ENCODE results near the gene WDR47. TPM values are rescaled to one million over a fixed set of nuclear protein-coding genes. Genes with fewer than 3 reads are reported as not detected.

Gene WDR47
- total and polyA plus RNA-seq, 2 of the 8 experiments (the other 6 are each of a cell fraction or from before 2014, with no cell fraction given): 1.9 to 6.7 TPM

DNA sequence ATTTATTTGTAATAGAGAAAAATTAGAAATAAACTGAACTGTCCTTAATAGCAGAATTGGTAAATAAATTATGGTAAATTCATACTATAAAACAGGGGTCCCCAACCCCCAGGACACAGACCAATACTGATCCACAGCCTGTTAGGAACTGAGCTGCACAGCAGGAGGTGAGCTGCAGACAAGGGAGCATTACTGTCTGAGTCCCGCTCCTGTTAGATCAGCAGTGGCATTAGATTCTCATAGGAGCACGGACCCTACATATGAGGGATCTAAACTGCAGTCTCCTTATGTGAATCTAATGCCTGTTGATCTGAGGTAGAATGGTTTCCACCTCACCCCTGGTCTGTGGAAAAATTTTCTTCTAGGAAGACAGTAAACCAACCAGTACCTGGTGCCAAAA, 7.5 kb downstream of the WDR47 start:
- H3K56ac ChIP-seq (replicated peaks; ENCODE audit: insufficient read length, low read depth, low read length): no peak overlapping the region

More for the DNA sequence above, 7.5 kb downstream of the WDR47 start:
- Histone ChIP-seq H3K18ac (ENCODE audit: extremely low read depth, low read length) (no peak overlapping the region), H2AK5ac (ENCODE audit: low read depth, low read length) (no peak overlapping the region), H3K36me3 (ENCODE audit: control insufficient read depth in 2 of 4, insufficient read depth in 4 of 4, low read length in 3 of 4) (no peaks in the 10 kb centered on the region), H3K9me3 (ENCODE audit: insufficient read depth in 2 of 2, low read depth in 1 of 2, low read length in 1 of 2) (no peaks in the 10 kb centered on the region), H3K4me2 (ENCODE audit: insufficient read depth in 1 of 2, low read depth in 2 of 2, low read length in 2 of 2) (no peak overlapping the region), H2BK12ac (ENCODE audit: low read depth, low read length) (no peak overlapping the region), H2AFZ (ENCODE audit: low read length) (no peak overlapping the region), H4K5ac (ENCODE audit: insufficient read length, low read depth, low read length) (no peak overlapping the region), H3K4ac (replicated peaks; ENCODE audit: insufficient read length, low read depth, low read length) (no peak overlapping the region), H3K9ac (replicated peaks in 1 of 4; ENCODE audit: extremely low read depth in 1 of 4, low read depth in 3 of 4, low read length in 3 of 4) (no peak overlapping the region), H3K27me3 (replicated peaks in 1 of 4; ENCODE audit: control insufficient read depth in 3 of 4, extremely low read depth in 1 of 4, insufficient read depth in 3 of 4, low read length in 3 of 4) (no peaks in the 10 kb centered on the region), H2BK120ac (replicated peaks; ENCODE audit: low read depth, low read length) (no peak overlapping the region), H3K79me1 (ENCODE audit: low read depth, low read length) (no peaks in the 10 kb centered on the region), H3K14ac (ENCODE audit: insufficient read length) (no peak overlapping the region), H3K27ac (ENCODE audit: low read depth, low read length) (no peak overlapping the region), H2BK15ac (ENCODE audit: low read length) (no peak overlapping the region), H4K91ac (replicated peaks; ENCODE audit: insufficient read length, low read length) (no peak overlapping the region), H3K23ac (ENCODE audit: insufficient read length) (no peak overlapping the region), H4K20me1 (replicated peaks in 1 of 2; ENCODE audit: control insufficient read depth in 1 of 2, insufficient read depth in 2 of 2, low read length in 2 of 2) (no peaks in the 10 kb centered on the region), H3K79me2 (ENCODE audit: control insufficient read depth in 1 of 2, insufficient read depth in 2 of 2, low read length in 2 of 2) (peaks cover 0 to 7% of the 10 kb centered on the region in 2 experiments; a peak in 1 of 4 replicates), H3K23me2 (ENCODE audit: low read depth, low read length) (no peaks in the 10 kb centered on the region), H2BK5ac (ENCODE audit: low read depth, low read length) (no peak overlapping the region), H4K8ac (ENCODE audit: extremely low read depth, insufficient read depth, low read length) (no peak overlapping the region), H3K4me1 (replicated peaks in 1 of 4; ENCODE audit: control insufficient read depth in 3 of 4, insufficient read depth in 4 of 4, low read length in 3 of 4) (no peaks in the 10 kb centered on the region; a peak in 1 of 7 replicates), H3K4me3 (ENCODE audit: extremely low read depth in 1 of 4, insufficient read depth in 2 of 4, low read depth in 3 of 4, low read length in 4 of 4) (no peak overlapping the region), H2BK20ac (ENCODE audit: low read length) (no peak overlapping the region)
- FAIRE-seq (no peak), DNase-seq (ENCODE audit: low read depth in 1 of 2, low spot score in 2 of 2) (no peak)
- CTCF ChIA-PET (ENCODE audit: partially characterized antibody): interaction anchor here (0.6 to 2.2 kb wide), 2 partner anchors 17 to 42 kb away, joined by 4 to 6 read pairs; partner anchors contain the start of gene TAF13
- 68% methylated on average over 2 of the region's 2 CpGs; no CpG with 5 or more reads in 1 of the 2 experiments for WGBS, 2 experiments (ENCODE audit: extremely low coverage in 1 of 2, insufficient coverage in 1 of 2, insufficient read length in 1 of 2, insufficient replicate concordance in 2 of 2, low coverage in 1 of 2, low lambda C conversion rate in 2 of 2, missing lambda C conversion rate in 1 of 2)
- TF ChIP-seq KDM4A (IDR thresholded peaks at IDR 0.05; ENCODE audit: low read depth, low read length, severe bottlenecking) (no peak), POLR2AphosphoS5 (IDR thresholded peaks at IDR 0.05; ENCODE audit: low read depth, low read length) (no peak), KDM5A (IDR thresholded peaks at IDR 0.05; ENCODE audit: low read length) (no peak), PHF8 (conservative IDR thresholded peaks at IDR 0.05; ENCODE audit: low read depth, low read length) (no peak), CEBPB (IDR thresholded peaks at IDR 0.05; ENCODE audit: low read depth, low read length) (no peak), JUND (IDR thresholded peaks at IDR 0.05; ENCODE audit: low read length) (no peak), HDAC2 (IDR thresholded peaks at IDR 0.05; ENCODE audit: borderline replicate concordance in 1 of 2, low read depth in 2 of 2, low read length in 2 of 2) (no peak), SP1 (IDR thresholded peaks at IDR 0.05; ENCODE audit: low read depth, low read length) (no peak), TAF7 (optimal IDR thresholded peaks at IDR 0.05; ENCODE audit: borderline replicate concordance, low read depth, low read length) (no peak), POLR2A (IDR thresholded peaks at IDR 0.05; ENCODE audit: control extremely low read depth in 1 of 2, low read depth in 2 of 2, low read length in 2 of 2) (no peak), YY1 (IDR thresholded peaks at IDR 0.05; ENCODE audit: low read depth, low read length) (no peak), SP4 (IDR thresholded peaks at IDR 0.05; ENCODE audit: low read length) (no peak)
- POLR2A ChIA-PET (ENCODE audit: partially characterized antibody): interaction anchor here (1.1 to 2.4 kb wide), 4 partner anchors 8 to 79 kb away, joined by 3 to 8 read pairs (median 4); partner anchors contain the start of gene WDR47
